GM23248 (cell line): ENCODE measurements around the gene GSTM4. TPM values are rescaled to one million over a fixed set of nuclear protein-coding genes. Genes with fewer than 3 reads are reported as not detected.
"Not testable (repeated sequence)": the region's sequence is repeated elsewhere in the genome, so short reads cannot be mapped to it uniquely, and the experiment has no call there.

ENCODE experiments used
- DNase-seq: peaks from one replicate; pipeline ENCODE4 v3.0.0-alpha.2; 2015
- H2AFZ ChIP-seq: fragments of 200-600 bp; sonication (generic); 2 replicates; pipeline ENCODE4 v1.6.1; 2016; ENCODE audit warnings: antibody characterized with exemption
- H3F3A ChIP-seq: fragments of 200-600 bp; sonication (generic); 2 replicates; pipeline ENCODE4 v1.6.1; 2016; ENCODE audit warnings: mild to moderate bottlenecking, antibody characterized with exemption, mixed run types; ENCODE audit not compliant: insufficient read depth
- H3K27ac ChIP-seq: fragments of 200-600 bp; sonication (generic); 2 replicates; pipeline ENCODE4 v1.5.1; 2016; ENCODE audit warnings: mild to moderate bottlenecking
- H3K27me3 ChIP-seq: fragments of 200-600 bp; sonication (generic); replicated peaks from 2 replicates; pipeline ENCODE4 v1.6.1; 2016; ENCODE audit warnings: mild to moderate bottlenecking; ENCODE audit not compliant: insufficient read depth
- H3K36me3 ChIP-seq: fragments of 200-600 bp; sonication (generic); 2 replicates; pipeline ENCODE4 v1.6.1; 2016; ENCODE audit warnings: low read depth, mild to moderate bottlenecking
- H3K4me1 ChIP-seq: fragments of 200-600 bp; sonication (generic); 2 replicates; pipeline ENCODE4 v1.6.1; 2016; ENCODE audit warnings: mild to moderate bottlenecking; ENCODE audit not compliant: insufficient read depth
- H3K4me2 ChIP-seq: fragments of 200-600 bp; sonication (generic); one replicate; pipeline ENCODE4 v1.6.1; 2016; ENCODE audit warnings: mild to moderate bottlenecking; ENCODE audit not compliant: unreplicated experiment
- H3K4me3 ChIP-seq: fragments of 200-600 bp; sonication (generic); 2 replicates; pipeline ENCODE4 v1.5.1; 2016; ENCODE audit warnings: mild to moderate bottlenecking
- H3K79me2 ChIP-seq: fragments of 200-600 bp; sonication (generic); 2 replicates; pipeline ENCODE4 v1.6.1; 2016; ENCODE audit warnings: mild to moderate bottlenecking; ENCODE audit not compliant: insufficient read depth
- H3K9ac ChIP-seq: fragments of 200-600 bp; sonication (generic); 2 replicates; pipeline ENCODE4 v1.6.1; 2016; ENCODE audit warnings: mild to moderate bottlenecking
- H3K9me2 ChIP-seq: fragments of 200-600 bp; sonication (generic); 2 replicates; pipeline ENCODE4 v1.6.1; 2016; ENCODE audit warnings: mixed run types, mild to moderate bottlenecking, moderate library complexity; ENCODE audit not compliant: insufficient read depth
- H3K9me3 ChIP-seq: fragments of 200-600 bp; sonication (generic); one replicate; pipeline ENCODE4 v1.6.1; 2017; ENCODE audit warnings: low read depth
- H4K20me1 ChIP-seq: fragments of 200-600 bp; sonication (generic); 2 replicates; pipeline ENCODE4 v1.6.0; 2016; ENCODE audit not compliant: insufficient read depth
- EZH2 ChIP-seq: fragments of 200-600 bp; sonication (generic); IDR thresholded peaks from 2 replicates; pipeline ENCODE4 v1.6.1; 2018; ENCODE audit warnings: antibody characterized with exemption, mild to moderate bottlenecking; ENCODE audit not compliant: insufficient read depth, poor library complexity, severe bottlenecking
- EZH2phosphoT487 ChIP-seq: fragments of 200-600 bp; sonication (generic); IDR thresholded peaks from 2 replicates; pipeline ENCODE4 v1.6.1; 2018; ENCODE audit warnings: antibody characterized with exemption, moderate library complexity, mild to moderate bottlenecking, low read depth; ENCODE audit not compliant: insufficient read depth
- WGBS, 2 experiments: methylation state at CpG; one replicate each; pipeline ENCODE4 v1.1.6; 2015 to 2017; ENCODE audit warnings: low lambda C conversion rate in 2 of 2, low coverage in 1 of 2; ENCODE audit errors: missing lambda C conversion rate in 2 of 2; 5-methylcytosine and 5-hydroxymethylcytosine counted together
- in situ Hi-C: fragments of 300-500 bp; cut with MboI; formaldehyde crosslinking; loops from 2 replicates; pipeline ENCODE4 v1.15.0; 2020
- polyA plus RNA-seq: library from polyadenylated mRNA; unstranded; fragments of >200 nt; fragmentation: Nextera tagmentation; extraction: Ambion mirVana; gene quantifications from 2 replicates; pipeline ENCODE4 v1.2.1, GENCODE V29; 2016
- total RNA-seq: library from RNA; depleted of rRNA; stranded (reverse); fragments of >200 nt; shearing (Covaris generic); gene quantifications from 2 replicates; pipeline ENCODE4 v1.2.3, GENCODE V29; 2014

Gene GSTM4
- total and polyA plus RNA-seq, 2 experiments from 2014 or later: 6.2 to 12.4 TPM

GRCh38 chr1:109671067-109671466, 15.2 kb downstream of the GSTM4 start:
- WGBS, 2 experiments: 88 to 94% methylated on average over 5 of the region's 5 CpGs

GRCh38 chr1:109673861-109674260, 18.0 kb downstream of the GSTM4 start:
- H3K4me1 ChIP-seq, H3K9me3 ChIP-seq, H3K9ac ChIP-seq, H2AFZ ChIP-seq, DNase-seq, H3K4me3 ChIP-seq, in situ Hi-C loops, H3K9me2 ChIP-seq, H3K27ac ChIP-seq, H4K20me1 ChIP-seq, H3F3A ChIP-seq, H3K79me2 ChIP-seq, H3K4me2 ChIP-seq, H3K36me3 ChIP-seq, H3K27me3 ChIP-seq: not testable (repeated sequence)
- WGBS, 2 experiments: 95 to 96% methylated on average over 2 of the region's 2 CpGs

More at GRCh38 chr1:109671067-109671466, 15.2 kb downstream of the GSTM4 start:
- no peak for TF ChIP-seq EZH2phosphoT487
- Histone ChIP-seq H3K9me3 (no peaks in the 10 kb centered on the region), H3K36me3 (no peaks in the 10 kb centered on the region), H3K9ac (no peak overlapping the region), H3K4me1 (peaks cover 5% of the 10 kb centered on the region; the same call in 1 of the 2 replicates), H3K4me2 (no peak overlapping the region), H3F3A (no peaks in the 10 kb centered on the region), H3K9me2 (no peaks in the 10 kb centered on the region), H3K27me3 (no peaks in the 10 kb centered on the region), H3K4me3 (no peak overlapping the region), H2AFZ (no peak overlapping the region), H3K79me2 (no peaks in the 10 kb centered on the region), H4K20me1 (no peaks in the 10 kb centered on the region), H3K27ac (no peak overlapping the region)
- in situ Hi-C loops: no loop called here
- no peak for DNase-seq

- H3K4me3 ChIP-seq, H3F3A ChIP-seq, H4K20me1 ChIP-seq, H3K27me3 ChIP-seq, H3K4me1 ChIP-seq, in situ Hi-C loops, H3K9ac ChIP-seq, H3K9me2 ChIP-seq, H3K79me2 ChIP-seq, H3K9me3 ChIP-seq, H3K4me2 ChIP-seq, H3K36me3 ChIP-seq, H3K27ac ChIP-seq, DNase-seq, H2AFZ ChIP-seq: not testable (repeated sequence)
- WGBS, 2 experiments: 68 to 80% methylated on average over 3 of the region's 3 CpGs
Measured at GRCh38 chr1:109676683-109677381, 20.9 kb downstream of the GSTM4 start.

GRCh38 chr1:109677459-109677858, 21.6 kb downstream of the GSTM4 start:
- no peak for DNase-seq
- no peak overlapping the region for H3K27ac ChIP-seq
- H3K79me2 ChIP-seq: no peaks in the 10 kb centered on the region
- 66% methylated on average over 3 of the region's 3 CpGs for WGBS, 2 experiments
- H3K9me2 ChIP-seq: no peaks in the 10 kb centered on the region
- H3K4me1 ChIP-seq: no peaks in the 10 kb centered on the region
- no peaks in the 10 kb centered on the region for H3F3A ChIP-seq
- TF ChIP-seq EZH2 (no peak), EZH2phosphoT487 (no peak)
- H3K4me3 ChIP-seq: no peak overlapping the region
- no peak overlapping the region for H3K4me2 ChIP-seq
- H3K9ac ChIP-seq: no peak overlapping the region
- H3K9me3 ChIP-seq: no peaks in the 10 kb centered on the region
- no peaks in the 10 kb centered on the region for H4K20me1 ChIP-seq
- H2AFZ ChIP-seq: no peak overlapping the region
- in situ Hi-C loops: no loop called here
- no peaks in the 10 kb centered on the region for H3K36me3 ChIP-seq
- H3K27me3 ChIP-seq: no peaks in the 10 kb centered on the region

- H3K27me3 ChIP-seq, DNase-seq, H4K20me1 ChIP-seq, H3K9me2 ChIP-seq, H3K79me2 ChIP-seq, in situ Hi-C loops, H3K4me2 ChIP-seq, H3K9ac ChIP-seq, H2AFZ ChIP-seq, H3K4me3 ChIP-seq, H3K9me3 ChIP-seq, H3K4me1 ChIP-seq, H3K27ac ChIP-seq, H3F3A ChIP-seq, H3K36me3 ChIP-seq: not testable (repeated sequence)
- 79 to 91% methylated on average over 2 of the region's 2 CpGs for WGBS, 2 experiments
Measured at GRCh38 chr1:109678637-109679036, 22.7 kb downstream of the GSTM4 start.

- H3K27me3 ChIP-seq, H4K20me1 ChIP-seq, DNase-seq, H2AFZ ChIP-seq, H3K27ac ChIP-seq, H3K9me3 ChIP-seq, H3K4me2 ChIP-seq, H3F3A ChIP-seq, H3K9me2 ChIP-seq, H3K4me1 ChIP-seq, H3K4me3 ChIP-seq, in situ Hi-C loops, H3K9ac ChIP-seq, H3K36me3 ChIP-seq, H3K79me2 ChIP-seq: not testable (repeated sequence)
- WGBS, 2 experiments: no CpG with 5 or more reads among the region's 6 CpGs
Measured at GRCh38 chr1:109684777-109685176, 28.9 kb downstream of the GSTM4 start.

GRCh38 chr1:109685399-109685798, 29.5 kb downstream of the GSTM4 start:
- in situ Hi-C loops, H3K4me3 ChIP-seq, H3K9me3 ChIP-seq: not testable (repeated sequence)

More at GRCh38 chr1:109685399-109685798, 29.5 kb downstream of the GSTM4 start:
- not testable (repeated sequence) for H3K27ac ChIP-seq, H3K9ac ChIP-seq, H2AFZ ChIP-seq, H3K4me1 ChIP-seq, H3K27me3 ChIP-seq, DNase-seq, H3K79me2 ChIP-seq, H3F3A ChIP-seq, H4K20me1 ChIP-seq, H3K36me3 ChIP-seq, H3K4me2 ChIP-seq, H3K9me2 ChIP-seq
- WGBS, 2 experiments: no CpG with 5 or more reads among the region's 1 CpG
